ENCODE measurements around the gene CORO6. TPM values are rescaled to one million over a fixed set of nuclear protein-coding genes. Genes with fewer than 3 reads are reported as not detected.

The CORO6 gene
- total and polyA plus RNA-seq, 2 donors from 2014 or later, result 2.1 to 5.9 TPM

DNA sequence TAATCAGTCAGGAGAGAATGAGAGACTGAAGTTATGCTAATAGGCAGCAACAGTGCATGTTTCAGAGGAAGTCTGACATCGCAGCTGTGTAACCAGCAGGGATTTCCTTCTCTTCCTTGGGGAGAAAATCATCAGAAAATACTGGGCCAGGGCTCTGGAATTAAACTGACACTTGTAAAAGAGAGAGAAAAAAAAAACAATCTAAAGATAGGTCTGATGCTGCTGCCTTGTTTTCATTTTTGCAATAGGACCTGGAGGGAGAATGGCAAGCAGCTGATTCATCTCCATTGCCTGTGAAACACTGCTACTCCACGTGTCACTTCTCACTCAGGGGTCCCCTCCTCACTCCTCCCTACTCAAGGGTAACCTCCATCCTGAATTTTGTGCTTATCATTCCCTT is 17.7 kb upstream of the CORO6 start:
- no peaks in the 10 kb centered on the region for H3K9me3 ChIP-seq (ENCODE audit: control insufficient read depth in 2 of 3, insufficient read depth in 1 of 3, low read length in 3 of 3)
- no peak overlapping the region for H3K4me3 ChIP-seq (ENCODE audit: low read length in 3 of 3)
- intact Hi-C loops (cut with DNase I), result loop anchor here (10.0 kb wide), 1 partner anchor 134 kb away; no protein-coding TSS in a partner anchor
- H3K36me3 ChIP-seq (ENCODE audit: control insufficient read depth in 2 of 3, insufficient read depth in 3 of 3, low read length in 3 of 3), result peaks cover 0 to 7% (median 4%) of the 10 kb centered on the region in 3 donors
- TF ChIP-seq CTCF (IDR thresholded peaks at IDR 0.05; ENCODE audit: borderline replicate concordance, extremely low read depth, insufficient read depth), result no peak
- DNase-seq (no peak), FAIRE-seq (no peak)
- H3K27ac ChIP-seq (ENCODE audit: low read depth in 2 of 2, low read length in 2 of 2), result peak overlapping the region in 1 of 2 donors; percentile 10
- H3K4me1 ChIP-seq (ENCODE audit: control insufficient read depth in 2 of 3, insufficient read depth in 2 of 3, low read depth in 1 of 3, low read length in 3 of 3), result peaks cover 9 to 19% (median 17%) of the 10 kb centered on the region in 3 donors
- H3K27me3 ChIP-seq (ENCODE audit: control insufficient read depth, insufficient read depth, low read length), result no peaks in the 10 kb centered on the region
- H3K9ac ChIP-seq (ENCODE audit: low read length in 3 of 3), result no peak overlapping the region

DNA sequence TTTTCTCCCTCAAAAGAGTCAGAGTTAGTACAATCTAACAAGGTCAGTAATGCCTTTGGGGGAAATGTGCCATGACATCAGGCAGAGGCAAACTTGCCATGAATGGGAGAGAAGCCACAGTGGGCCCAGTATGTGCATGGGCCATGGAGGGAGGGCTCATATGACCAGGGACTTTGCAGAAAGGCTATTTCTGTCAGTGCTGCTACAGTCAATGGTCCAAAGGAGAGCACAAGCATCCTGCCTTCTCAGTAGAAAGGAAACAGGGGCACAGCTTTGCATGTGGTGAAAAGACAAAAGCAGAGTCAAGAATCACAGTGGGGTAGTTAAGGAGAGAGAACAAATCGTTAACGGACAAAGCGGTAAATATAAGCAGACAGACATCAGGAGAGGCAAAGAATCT is 11.2 kb upstream of the CORO6 start:
- H3K27ac ChIP-seq (ENCODE audit: low read depth in 2 of 2, low read length in 2 of 2), result no peak overlapping the region
- H3K36me3 ChIP-seq (ENCODE audit: control insufficient read depth in 2 of 3, insufficient read depth in 3 of 3, low read length in 3 of 3), result peaks cover 0 to 29% (median 21%) of the 10 kb centered on the region in 3 donors
- DNase-seq (no peak), FAIRE-seq (no peak)
- no peaks in the 10 kb centered on the region for H3K27me3 ChIP-seq (ENCODE audit: control insufficient read depth, insufficient read depth, low read length)
- H3K9me3 ChIP-seq (ENCODE audit: control insufficient read depth in 2 of 3, insufficient read depth in 1 of 3, low read length in 3 of 3), result no peaks in the 10 kb centered on the region
- no peak for TF ChIP-seq CTCF (IDR thresholded peaks at IDR 0.05; ENCODE audit: borderline replicate concordance, extremely low read depth, insufficient read depth)
- no peak overlapping the region for H3K9ac ChIP-seq (ENCODE audit: low read length in 3 of 3)
- intact Hi-C loops (cut with DNase I), result no loop called here
- no peak overlapping the region for H3K4me3 ChIP-seq (ENCODE audit: low read length in 3 of 3)
- no peaks in the 10 kb centered on the region for H3K4me1 ChIP-seq (ENCODE audit: control insufficient read depth in 2 of 3, insufficient read depth in 2 of 3, low read depth in 1 of 3, low read length in 3 of 3)

- intact Hi-C loops (cut with DNase I), result no loop called here
- H3K27me3 ChIP-seq (ENCODE audit: control insufficient read depth, insufficient read depth, low read length), result no peaks in the 10 kb centered on the region
- no peaks in the 10 kb centered on the region for H3K4me1 ChIP-seq (ENCODE audit: control insufficient read depth in 2 of 3, insufficient read depth in 2 of 3, low read depth in 1 of 3, low read length in 3 of 3)
- H3K9me3 ChIP-seq (ENCODE audit: control insufficient read depth in 2 of 3, insufficient read depth in 1 of 3, low read length in 3 of 3), result no peaks in the 10 kb centered on the region
- no peak for DNase-seq
- FAIRE-seq, result no peak
- H3K4me3 ChIP-seq (ENCODE audit: low read length in 3 of 3), result no peak overlapping the region
- no peak for TF ChIP-seq CTCF (IDR thresholded peaks at IDR 0.05; ENCODE audit: borderline replicate concordance, extremely low read depth, insufficient read depth)
- no peak overlapping the region for H3K27ac ChIP-seq (ENCODE audit: low read depth in 2 of 2, low read length in 2 of 2)
- H3K36me3 ChIP-seq (ENCODE audit: control insufficient read depth in 2 of 3, insufficient read depth in 3 of 3, low read length in 3 of 3), result peaks cover 0 to 23% (median 17%) of the 10 kb centered on the region in 3 donors
- H3K9ac ChIP-seq (ENCODE audit: low read length in 3 of 3), result no peak overlapping the region
Measured at GRCh38 chr17:29630630-29631193, 8.0 kb upstream of the CORO6 start.

GRCh38 chr17:29629839-29630238 is 7.1 kb upstream of the CORO6 start:
- DNase-seq, result no peak
- Histone ChIP-seq H3K9me3 (ENCODE audit: control insufficient read depth in 2 of 3, insufficient read depth in 1 of 3, low read length in 3 of 3) (no peaks in the 10 kb centered on the region), H3K36me3 (ENCODE audit: control insufficient read depth in 2 of 3, insufficient read depth in 3 of 3, low read length in 3 of 3) (peaks cover 0 to 22% (median 17%) of the 10 kb centered on the region in 3 donors), H3K9ac (ENCODE audit: low read length in 3 of 3) (no peak overlapping the region), H3K4me1 (ENCODE audit: control insufficient read depth in 2 of 3, insufficient read depth in 2 of 3, low read depth in 1 of 3, low read length in 3 of 3) (no peaks in the 10 kb centered on the region), H3K4me3 (ENCODE audit: low read length in 3 of 3) (no peak overlapping the region), H3K27me3 (ENCODE audit: control insufficient read depth, insufficient read depth, low read length) (no peaks in the 10 kb centered on the region), H3K27ac (ENCODE audit: low read depth in 2 of 2, low read length in 2 of 2) (no peak overlapping the region)
- TF ChIP-seq CTCF (IDR thresholded peaks at IDR 0.05; ENCODE audit: borderline replicate concordance, extremely low read depth, insufficient read depth), result no peak
- no peak for FAIRE-seq
- intact Hi-C loops (cut with DNase I), result no loop called here

Data from kidney (tissue), 14 donors.